Measurements from ENCODE around the gene GLI3. TPM values are rescaled to one million over a fixed set of nuclear protein-coding genes. Genes with fewer than 3 reads are reported as not detected.

Gene GLI3
- total and polyA plus RNA-seq, 3 experiments from 2014 or later: 0.16 to 0.46 (median 0.44) TPM

GRCh38 chr7:41994036-41994745 is 242.8 kb downstream of the GLI3 start:
- H3K27ac ChIP-seq (ENCODE audit: low read depth, low read length): no peak overlapping the region
- H3K27me3 ChIP-seq (ENCODE audit: insufficient read depth, low read length, poor library complexity, severe bottlenecking): no peaks in the 10 kb centered on the region
- Mint-ChIP-seq H3K36me3 (no peaks in the 10 kb centered on the region), H3K4me1 (no peaks in the 10 kb centered on the region), H3K27me3 (peaks cover 0 to 8% of the 10 kb centered on the region in 2 donors), H3K9me3 (peaks cover 0 to 2% (median 0%) of the 10 kb centered on the region in 5 donors), H3K27ac (no peak overlapping the region), H3K4me3 (no peak overlapping the region)
- POLR2A ChIA-PET: no interaction called here
- no peaks in the 10 kb centered on the region for H3K36me3 ChIP-seq (ENCODE audit: insufficient read depth, low read length)
- H3K4me3 ChIP-seq (ENCODE audit: low read length): no peak overlapping the region
- no peaks in the 10 kb centered on the region for H3K9me3 ChIP-seq (ENCODE audit: low read length)
- CTCF ChIA-PET: no interaction called here
- H3K4me1 ChIP-seq (ENCODE audit: insufficient read depth, low read length): no peaks in the 10 kb centered on the region
- no peak for DNase-seq

GRCh38 chr7:41992881-41993867 is 243.8 kb downstream of the GLI3 start:
- CTCF ChIA-PET: no interaction called here
- H3K9me3 Mint-ChIP-seq: peaks cover 0 to 2% (median 0%) of the 10 kb centered on the region in 5 donors

GRCh38 chr7:41984888-41985287 is 252.1 kb downstream of the GLI3 start:
- DNase-seq: no peak
- CTCF ChIA-PET: no interaction called here

More at GRCh38 chr7:41992881-41993867, 243.8 kb downstream of the GLI3 start:
- Mint-ChIP-seq H3K27ac (no peak overlapping the region), H3K36me3 (no peaks in the 10 kb centered on the region), H3K27me3 (peaks cover 0 to 3% of the 10 kb centered on the region in 2 donors), H3K4me3 (no peak overlapping the region), H3K4me1 (no peaks in the 10 kb centered on the region)
- DNase-seq: no peak
- Histone ChIP-seq H3K4me3 (ENCODE audit: low read length) (no peak overlapping the region), H3K27me3 (ENCODE audit: insufficient read depth, low read length, poor library complexity, severe bottlenecking) (no peaks in the 10 kb centered on the region), H3K27ac (ENCODE audit: low read depth, low read length) (no peak overlapping the region), H3K9me3 (ENCODE audit: low read length) (no peaks in the 10 kb centered on the region), H3K4me1 (ENCODE audit: insufficient read depth, low read length) (no peaks in the 10 kb centered on the region), H3K36me3 (ENCODE audit: insufficient read depth, low read length) (no peaks in the 10 kb centered on the region)
- POLR2A ChIA-PET: no interaction called here

GRCh38 chr7:41981046-41982040 is 255.7 kb downstream of the GLI3 start:
- H3K27ac Mint-ChIP-seq: peak overlapping the region in 1 of 8 donors; percentile 10
- POLR2A ChIA-PET: no interaction called here
- CTCF ChIA-PET: no interaction called here
- Histone ChIP-seq H3K9me3 (ENCODE audit: low read length) (no peaks in the 10 kb centered on the region), H3K4me3 (ENCODE audit: low read length) (no peak overlapping the region), H3K4me1 (ENCODE audit: insufficient read depth, low read length) (no peaks in the 10 kb centered on the region), H3K27ac (ENCODE audit: low read depth, low read length) (no peak overlapping the region), H3K36me3 (ENCODE audit: insufficient read depth, low read length) (no peaks in the 10 kb centered on the region), H3K27me3 (ENCODE audit: insufficient read depth, low read length, poor library complexity, severe bottlenecking) (no peaks in the 10 kb centered on the region)
- H3K9me3 Mint-ChIP-seq: peaks cover 0 to 2% (median 0%) of the 10 kb centered on the region in 5 donors
- peaks cover 2 to 5% of the 10 kb centered on the region in 2 donors for H3K27me3 Mint-ChIP-seq
- no peaks in the 10 kb centered on the region for H3K36me3 Mint-ChIP-seq
- H3K4me1 Mint-ChIP-seq: no peaks in the 10 kb centered on the region
- no peak for DNase-seq
- no peak overlapping the region for H3K4me3 Mint-ChIP-seq

More at GRCh38 chr7:41984888-41985287, 252.1 kb downstream of the GLI3 start:
- H3K27ac Mint-ChIP-seq: no peak overlapping the region
- Histone ChIP-seq H3K4me1 (ENCODE audit: insufficient read depth, low read length) (no peaks in the 10 kb centered on the region), H3K4me3 (ENCODE audit: low read length) (no peak overlapping the region), H3K27me3 (ENCODE audit: insufficient read depth, low read length, poor library complexity, severe bottlenecking) (no peaks in the 10 kb centered on the region), H3K36me3 (ENCODE audit: insufficient read depth, low read length) (no peaks in the 10 kb centered on the region), H3K27ac (ENCODE audit: low read depth, low read length) (no peak overlapping the region), H3K9me3 (ENCODE audit: low read length) (no peaks in the 10 kb centered on the region)
- H3K9me3 Mint-ChIP-seq: peaks cover 0 to 2% (median 0%) of the 10 kb centered on the region in 5 donors
- no peaks in the 10 kb centered on the region for H3K4me1 Mint-ChIP-seq
- POLR2A ChIA-PET: no interaction called here
- H3K36me3 Mint-ChIP-seq: no peaks in the 10 kb centered on the region
- peaks cover under 1 to 5% of the 10 kb centered on the region in 2 donors for H3K27me3 Mint-ChIP-seq
- no peak overlapping the region for H3K4me3 Mint-ChIP-seq

GRCh38 chr7:41979834-41980307 is 257.1 kb downstream of the GLI3 start:
- Histone ChIP-seq H3K9me3 (ENCODE audit: low read length) (no peaks in the 10 kb centered on the region), H3K4me3 (ENCODE audit: low read length) (no peak overlapping the region), H3K4me1 (ENCODE audit: insufficient read depth, low read length) (no peaks in the 10 kb centered on the region), H3K36me3 (ENCODE audit: insufficient read depth, low read length) (no peaks in the 10 kb centered on the region), H3K27me3 (ENCODE audit: insufficient read depth, low read length, poor library complexity, severe bottlenecking) (no peaks in the 10 kb centered on the region), H3K27ac (ENCODE audit: low read depth, low read length) (no peak overlapping the region)
- no peaks in the 10 kb centered on the region for H3K36me3 Mint-ChIP-seq
- H3K4me3 Mint-ChIP-seq: no peak overlapping the region
- ChIA-PET POLR2A (no interaction called here), CTCF (no interaction called here)
- H3K27me3 Mint-ChIP-seq: peaks cover 2 to 5% of the 10 kb centered on the region in 2 donors
- H3K4me1 Mint-ChIP-seq: no peaks in the 10 kb centered on the region
- DNase-seq: no peak
- H3K27ac Mint-ChIP-seq: peak overlapping the region in 1 of 8 donors; percentile 65
- H3K9me3 Mint-ChIP-seq: peaks cover 0 to 2% (median 0%) of the 10 kb centered on the region in 5 donors

DNA sequence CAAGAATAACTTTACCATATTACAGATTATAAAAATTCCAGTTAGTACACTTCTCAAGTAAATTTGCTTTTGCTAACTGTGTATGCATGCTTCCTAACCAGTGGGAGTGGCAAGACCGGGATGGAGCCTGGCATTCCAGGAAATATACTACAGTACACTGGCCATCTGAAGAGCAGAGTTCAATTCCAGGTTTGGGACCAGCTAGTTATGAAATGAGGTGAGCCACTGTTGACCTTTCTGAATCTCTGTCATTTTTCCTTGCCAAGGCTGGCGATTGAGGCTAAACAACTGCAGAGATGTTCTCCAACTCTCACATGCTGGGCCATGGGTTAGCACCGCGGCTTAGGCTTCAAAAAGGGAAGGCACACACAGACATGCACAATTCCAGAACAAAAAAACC is 258.2 kb downstream of the GLI3 start:
- no peak overlapping the region for H3K4me3 Mint-ChIP-seq

DNA sequence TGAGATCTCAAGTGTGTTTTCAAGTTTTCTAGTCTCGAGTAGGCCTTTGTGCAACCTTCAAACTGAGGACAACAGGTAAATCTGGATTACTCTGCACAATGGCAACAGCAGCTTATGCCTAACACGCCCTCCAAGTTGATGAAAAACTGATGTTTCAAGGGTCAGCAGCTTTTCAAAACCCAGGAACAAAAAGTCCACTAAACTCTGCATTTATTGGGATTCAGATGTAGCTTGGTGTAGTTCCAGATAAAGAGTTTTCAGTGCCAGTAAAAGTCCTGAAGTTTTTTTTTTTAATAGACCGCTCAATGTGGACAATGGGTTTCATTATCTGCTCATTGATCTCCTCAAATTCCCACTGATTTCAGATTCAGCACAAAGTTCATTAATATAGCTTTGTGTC is 259.3 kb downstream of the GLI3 start:
- CTCF ChIA-PET: interaction anchor here (1.2 kb wide), 1 partner anchor 37 kb away, joined by 5 read pairs; no protein-coding TSS in a partner anchor
- DNase-seq: no peak
- Mint-ChIP-seq H3K4me3 (no peak overlapping the region), H3K36me3 (no peaks in the 10 kb centered on the region), H3K27me3 (peaks cover 2 to 5% of the 10 kb centered on the region in 2 donors), H3K9me3 (peaks cover 0 to 2% (median 0%) of the 10 kb centered on the region in 5 donors), H3K27ac (no peak overlapping the region), H3K4me1 (no peaks in the 10 kb centered on the region)
- POLR2A ChIA-PET: no interaction called here
- H3K27me3 ChIP-seq (ENCODE audit: insufficient read depth, low read length, poor library complexity, severe bottlenecking): no peaks in the 10 kb centered on the region
- H3K4me3 ChIP-seq (ENCODE audit: low read length): no peak overlapping the region
- H3K27ac ChIP-seq (ENCODE audit: low read depth, low read length): no peak overlapping the region
- no peaks in the 10 kb centered on the region for H3K9me3 ChIP-seq (ENCODE audit: low read length)
- H3K36me3 ChIP-seq (ENCODE audit: insufficient read depth, low read length): no peaks in the 10 kb centered on the region
- no peaks in the 10 kb centered on the region for H3K4me1 ChIP-seq (ENCODE audit: insufficient read depth, low read length)

More for the DNA sequence above, 258.2 kb downstream of the GLI3 start:
- Histone ChIP-seq H3K9me3 (ENCODE audit: low read length) (no peaks in the 10 kb centered on the region), H3K36me3 (ENCODE audit: insufficient read depth, low read length) (no peaks in the 10 kb centered on the region), H3K27ac (ENCODE audit: low read depth, low read length) (no peak overlapping the region), H3K27me3 (ENCODE audit: insufficient read depth, low read length, poor library complexity, severe bottlenecking) (no peaks in the 10 kb centered on the region), H3K4me3 (ENCODE audit: low read length) (no peak overlapping the region), H3K4me1 (ENCODE audit: insufficient read depth, low read length) (no peaks in the 10 kb centered on the region)
- ChIA-PET POLR2A (no interaction called here), CTCF (no interaction called here)
- DNase-seq: no peak
- Mint-ChIP-seq H3K27me3 (peaks cover 2 to 5% of the 10 kb centered on the region in 2 donors), H3K9me3 (peaks cover 0 to 2% (median 0%) of the 10 kb centered on the region in 5 donors), H3K27ac (no peak overlapping the region), H3K36me3 (no peaks in the 10 kb centered on the region), H3K4me1 (no peaks in the 10 kb centered on the region)

Measured in CD8-positive, alpha-beta memory T cell (primary cell).